Stomach (tissue), 4 donors: Measurements from ENCODE around the gene SNX18.

Source experiments
- EP300 ChIP-seq: sonication (generic); formaldehyde crosslinking; IDR thresholded peaks from one replicate; pipeline ENCODE4 v1.6.1; 2017; ENCODE audit warnings: antibody characterized with exemption
- TF ChIP-seq, protein P1 (sequence below), 7 experiments: fragments of 450-650 bp in 4 of 7; fragments of 200-600 bp in 3 of 7; sonication (generic) in 3 of 7; IDR thresholded peaks; one replicate each; pipeline ENCODE4 v1.5.1; 2016 to 2019; ENCODE audit warnings: antibody characterized with exemption in 7 of 7, control low read depth in 2 of 7, mild to moderate bottlenecking in 1 of 7

DNA sequence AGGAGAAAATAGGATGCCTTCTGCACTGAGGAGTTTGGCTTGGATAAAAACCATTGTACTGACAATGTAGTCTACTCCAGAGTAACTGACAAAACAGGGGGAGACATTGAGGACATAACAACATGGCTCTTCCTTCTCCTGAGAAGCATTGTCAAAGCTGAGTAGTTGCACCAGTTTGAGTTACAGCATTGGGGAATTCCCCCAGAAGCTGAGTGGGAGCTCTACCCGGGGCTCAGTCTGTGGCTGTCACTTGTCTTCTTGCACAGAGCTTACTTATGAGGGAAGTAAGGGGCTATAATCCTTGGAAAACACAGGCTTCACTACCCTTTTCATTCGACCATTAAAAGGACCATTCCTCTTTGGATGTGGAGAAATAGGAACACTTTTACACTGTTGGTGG lies 40.9 kb upstream of the SNX18 start:
- TF ChIP-seq EP300, result no peak
- TF ChIP-seq, protein P1, sequence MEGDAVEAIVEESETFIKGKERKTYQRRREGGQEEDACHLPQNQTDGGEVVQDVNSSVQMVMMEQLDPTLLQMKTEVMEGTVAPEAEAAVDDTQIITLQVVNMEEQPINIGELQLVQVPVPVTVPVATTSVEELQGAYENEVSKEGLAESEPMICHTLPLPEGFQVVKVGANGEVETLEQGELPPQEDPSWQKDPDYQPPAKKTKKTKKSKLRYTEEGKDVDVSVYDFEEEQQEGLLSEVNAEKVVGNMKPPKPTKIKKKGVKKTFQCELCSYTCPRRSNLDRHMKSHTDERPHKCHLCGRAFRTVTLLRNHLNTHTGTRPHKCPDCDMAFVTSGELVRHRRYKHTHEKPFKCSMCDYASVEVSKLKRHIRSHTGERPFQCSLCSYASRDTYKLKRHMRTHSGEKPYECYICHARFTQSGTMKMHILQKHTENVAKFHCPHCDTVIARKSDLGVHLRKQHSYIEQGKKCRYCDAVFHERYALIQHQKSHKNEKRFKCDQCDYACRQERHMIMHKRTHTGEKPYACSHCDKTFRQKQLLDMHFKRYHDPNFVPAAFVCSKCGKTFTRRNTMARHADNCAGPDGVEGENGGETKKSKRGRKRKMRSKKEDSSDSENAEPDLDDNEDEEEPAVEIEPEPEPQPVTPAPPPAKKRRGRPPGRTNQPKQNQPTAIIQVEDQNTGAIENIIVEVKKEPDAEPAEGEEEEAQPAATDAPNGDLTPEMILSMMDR (IDR thresholded peaks at IDR 0.05), result no peak
